Measurements from ENCODE around the gene USP7.
"Not testable (repeated sequence)": the region's sequence is repeated elsewhere in the genome, so short reads cannot be mapped to it uniquely, and the experiment has no call there.

Gene USP7

GRCh38 chr16:8923199-8923598 lies 40.5 kb downstream of the USP7 start:
- DNase-seq = no peak

GRCh38 chr16:8921347-8921984 lies 42.2 kb downstream of the USP7 start:
- no peak for DNase-seq

- DNase-seq = no peak
These were observed 42.9 kb downstream of the USP7 start for GRCh38 chr16:8920645-8921346.

- peak; percentile 16 for DNase-seq
These were observed 43.7 kb downstream of the USP7 start for GRCh38 chr16:8919934-8920462.

- no peak for DNase-seq
These were observed 44.4 kb downstream of the USP7 start for GRCh38 chr16:8919089-8919933.

- not testable (repeated sequence) for DNase-seq
These were observed 46.4 kb downstream of the USP7 start for GRCh38 chr16:8917336-8917735.

GRCh38 chr16:8916541-8917225 lies 47.0 kb downstream of the USP7 start:
- DNase-seq = no peak

GRCh38 chr16:8915722-8916301 lies 47.9 kb downstream of the USP7 start:
- DNase-seq = no peak

- no peak for DNase-seq
These were observed 49.6 kb downstream of the USP7 start for GRCh38 chr16:8914098-8914497.

- DNase-seq = no peak
These were observed 50.9 kb downstream of the USP7 start for GRCh38 chr16:8912793-8913192.

GRCh38 chr16:8910811-8911210 lies 52.9 kb downstream of the USP7 start:
- no peak for DNase-seq

GRCh38 chr16:8908810-8909468 lies 54.8 kb downstream of the USP7 start:
- no peak for DNase-seq

GRCh38 chr16:8907096-8907495 lies 56.6 kb downstream of the USP7 start:
- no peak for DNase-seq

- DNase-seq = no peak
These were observed 57.7 kb downstream of the USP7 start for GRCh38 chr16:8905795-8906591.

GRCh38 chr16:8905168-8905762 lies 58.4 kb downstream of the USP7 start:
- no peak for DNase-seq

- DNase-seq = no peak
These were observed 59.7 kb downstream of the USP7 start for GRCh38 chr16:8904018-8904430.

GRCh38 chr16:8903004-8903403 lies 60.7 kb downstream of the USP7 start:
- DNase-seq = no peak

- DNase-seq = no peak
These were observed 62.3 kb downstream of the USP7 start for GRCh38 chr16:8901320-8901861.

GRCh38 chr16:8900343-8900742 lies 63.4 kb downstream of the USP7 start:
- DNase-seq = no peak

GRCh38 chr16:8899709-8900317 lies 63.9 kb downstream of the USP7 start:
- no peak for DNase-seq
